ENCODE results near the gene MS4A18.
"Not testable (repeated sequence)": the region's sequence is repeated elsewhere in the genome, so short reads cannot be mapped to it uniquely, and the experiment has no call there.

DNA sequence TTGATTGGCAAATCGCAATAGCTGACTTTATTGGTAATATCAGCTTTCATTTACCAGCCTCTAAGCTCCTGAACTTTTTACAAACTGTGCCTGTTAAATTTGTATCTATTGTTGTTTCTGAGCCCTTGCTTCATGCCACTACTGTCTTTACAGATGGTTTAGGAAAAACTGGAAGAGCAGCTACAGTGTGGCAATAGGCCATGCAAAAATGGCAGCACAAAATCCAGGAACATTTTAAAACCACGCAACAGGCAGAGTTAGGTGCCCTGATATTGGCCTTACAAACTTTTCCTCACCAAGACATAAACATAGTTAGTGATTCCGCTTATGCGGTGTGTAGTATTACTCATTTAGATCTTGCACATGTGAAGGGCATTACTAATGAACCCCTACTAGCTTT lies 34.2 kb downstream of the MS4A18 start:
- not testable (repeated sequence) for TF ChIP-seq CTCF (conservative IDR thresholded peaks at IDR 0.05); EZH2 (IDR thresholded peaks at IDR 0.05; ENCODE audit: low read depth)
